Stimulated activated CD4-positive, alpha-beta T cell treated with anti-CD3 and anti-CD28 coated beads, Interleukin-1b, Interleukin-23, amount 100 ng/mL, for 24 hours (primary cell): Measurements from ENCODE around the gene BMPER.

Experiments used
- DNase-seq, 4 experiments: peaks; one replicate each; pipeline ENCODE4 v3.0.0-alpha.2; 2020; ENCODE audit warnings: low read depth in 4 of 4, low spot score in 1 of 4

The BMPER gene

GRCh38 chr7:33964417-33965182 is 59.3 kb downstream of the BMPER start:
- DNase-seq: no peak

GRCh38 chr7:33965183-33965744 is 59.9 kb downstream of the BMPER start:
- DNase-seq: no peak

- no peak for DNase-seq
Observed at GRCh38 chr7:33968591-33968990, 63.3 kb downstream of the BMPER start.

- DNase-seq: no peak
Observed at GRCh38 chr7:33970536-33970935, 65.2 kb downstream of the BMPER start.

- DNase-seq: no peak
Observed at GRCh38 chr7:33971106-33971505, 65.8 kb downstream of the BMPER start.

- no peak for DNase-seq
Observed at GRCh38 chr7:33973231-33974015, 68.1 kb downstream of the BMPER start.

- no peak for DNase-seq
Observed at GRCh38 chr7:33979300-33979806, 74.0 kb downstream of the BMPER start.

GRCh38 chr7:33979807-33980355 is 74.5 kb downstream of the BMPER start:
- no peak for DNase-seq

- DNase-seq: no peak
Observed at GRCh38 chr7:33981226-33981625, 75.9 kb downstream of the BMPER start.

- DNase-seq: no peak
Observed at GRCh38 chr7:33981671-33982424, 76.5 kb downstream of the BMPER start.

GRCh38 chr7:33982425-33982786 is 77.1 kb downstream of the BMPER start:
- DNase-seq: no peak

- no peak for DNase-seq
Observed at GRCh38 chr7:33986451-33986850, 81.1 kb downstream of the BMPER start.

GRCh38 chr7:33986951-33987947 is 81.9 kb downstream of the BMPER start:
- no peak for DNase-seq

- no peak for DNase-seq
Observed at GRCh38 chr7:33996899-33997298, 91.6 kb downstream of the BMPER start.

- no peak for DNase-seq
Observed at GRCh38 chr7:33998476-33998875, 93.1 kb downstream of the BMPER start.

GRCh38 chr7:34011017-34011695 is 105.8 kb downstream of the BMPER start:
- no peak for DNase-seq

- DNase-seq: no peak
Observed at GRCh38 chr7:34011696-34012095, 106.4 kb downstream of the BMPER start.

- no peak for DNase-seq
Observed at GRCh38 chr7:34013421-34013820, 108.1 kb downstream of the BMPER start.

- no peak for DNase-seq
Observed at GRCh38 chr7:34015651-34016050, 110.3 kb downstream of the BMPER start.
